Dermis lymphatic vessel endothelial cell (primary cell): ENCODE measurements around the gene HLA-DRB1. TPM values are rescaled to one million over a fixed set of nuclear protein-coding genes. Genes with fewer than 3 reads are reported as not detected.

Source experiments
- total RNA-seq: library from RNA; depleted of rRNA; stranded (reverse); fragments of >200 nt; gene quantifications from 2 replicates; pipeline ENCODE4 v1.2.1, GENCODE V29; 2014

HLA-DRB1 gene
- not detected in 2 replicates for total RNA-seq

GRCh38 chr6:32589596-32590449 lies at the start of gene HLA-DRB1:
HLA-DRB1 (minus strand) TSS chr6:32589848; CDS start chr6:32589742, 106 bp downstream.

GRCh38 chr6:32637219-32637880 lies 47.7 kb upstream of the HLA-DRB1 start, which contains the start of gene HLA-DQA1:
HLA-DQA1 (plus strand) TSS chr6:32637406; CDS start chr6:32637459, 53 bp downstream.

GRCh38 chr6:32529697-32530430 lies 59.8 kb downstream of the HLA-DRB1 start, which contains the start of gene HLA-DRB5:
HLA-DRB5 (minus strand) TSS chr6:32530287; CDS start chr6:32530224, 63 bp downstream.

Other genes with a start within 250 kb of the HLA-DRB1 start
- not detected in 2 replicates for gene TSBP1, start 217.9 kb downstream of the HLA-DRB1 start, total RNA-seq
- not detected in 2 replicates for gene BTNL2, start 182.7 kb downstream of the HLA-DRB1 start, total RNA-seq
- gene HLA-DRA, start 150.0 kb downstream of the HLA-DRB1 start, total RNA-seq: 0.11 TPM in 1 of 2 replicates, not detected in the other
- gene HLA-DRB5, start 59.6 kb downstream of the HLA-DRB1 start, total RNA-seq: not detected in 2 replicates
- gene HLA-DQA1, start 47.6 kb upstream of the HLA-DRB1 start, total RNA-seq: not detected in 2 replicates
- gene HLA-DQB1, start 76.8 kb upstream of the HLA-DRB1 start, total RNA-seq: 0.09 TPM in 1 of 2 replicates, not detected in the other
- not detected in 2 replicates for gene HLA-DQA2, start 151.5 kb upstream of the HLA-DRB1 start, total RNA-seq
- gene HLA-DQB2, start 173.7 kb upstream of the HLA-DRB1 start, total RNA-seq: not detected in 2 replicates
- gene HLA-DOB, start 227.2 kb upstream of the HLA-DRB1 start, total RNA-seq: not detected in 2 replicates
- gene TAP2, start 248.9 kb upstream of the HLA-DRB1 start, total RNA-seq: 17.6 and 34.9 TPM in 2 replicates